HCT116 (cell line): Measurements from ENCODE around the gene TSPAN3. TPM values are rescaled to one million over a fixed set of nuclear protein-coding genes. Genes with fewer than 3 reads are reported as not detected.

ENCODE experiments used
- ATAC-seq: fragments of 200-7000 bp; cut with Tn5 transposase; 2 replicates; pipeline ENCODE4 v1.9.1; 2020; ENCODE audit warnings: mild to moderate bottlenecking, moderate library complexity
- BruUV-seq: library from RNA; stranded (reverse); fragments of 400-500 nt; replicated peaks from 2 replicates; lab custom pipeline; 2021; lab: Mats Ljungman, UMichigan
- CTCF ChIA-PET: fragments of 300-600 bp; sonication (Branson Sonifier 250); formaldehyde crosslinking; loops from one replicate; lab custom pipeline; 2021; ENCODE audit warnings: antibody characterized with exemption; lab: Charles Lee
- POLR2A ChIA-PET: fragments of 300-600, 350-600 bp; sonication (Branson Sonifier 250); formaldehyde crosslinking; loops from one replicate; lab custom pipeline; 2021; ENCODE audit warnings: antibody characterized with exemption; lab: Charles Lee
- RAD21 ChIA-PET, 2 experiments: fragments of 300-600 bp; sonication (Branson Sonifier 250); formaldehyde crosslinking; loops; one replicate each; lab custom pipeline; 2023; ENCODE audit warnings: low total read pairs in 2 of 2; ENCODE audit not compliant: uncharacterized antibody in 2 of 2, unreplicated experiment in 2 of 2, low non-redundant PET in 1 of 2; lab: Charles Lee
- DNase-seq: peaks from one replicate; pipeline ENCODE4 v3.0.0-alpha.2; 2010; ENCODE audit warnings: low read depth, low spot score
- H2AFZ ChIP-seq: fragments of 200-600 bp; shearing (Covaris generic), sonication (generic); 2 replicates; pipeline ENCODE4 v1.6.1; 2017; ENCODE audit warnings: low read depth, mixed run types, mixed read lengths, antibody characterized with exemption, low read length; ENCODE audit not compliant: poor library complexity, severe bottlenecking
- H3K27ac ChIP-seq: 2 replicates; pipeline ENCODE4 v1.5.1; 2012; ENCODE audit warnings: low read depth, low read length
- H3K27me3 ChIP-seq: fragments of 200-600 bp; sonication (generic); 2 replicates; pipeline ENCODE4 v1.6.1; 2016; ENCODE audit warnings: mixed run types, low read length, mixed read lengths; ENCODE audit not compliant: insufficient read depth
- H3K36me3 ChIP-seq, 2 experiments: fragments of 200-500 bp in 1 of 2; fragments of 200-600 bp in 1 of 2; sonication (Bioruptor generic) in 1 of 2; sonication (generic) in 1 of 2; 2 replicates each; pipeline versions ENCODE4 v1.5.1 to v1.6.1; 2014 to 2016; ENCODE audit warnings: low read length in 2 of 2, inconsistent platforms in 1 of 2, mixed read lengths in 1 of 2, mixed run types in 1 of 2; ENCODE audit not compliant: insufficient read depth in 2 of 2, control insufficient read depth in 1 of 2
- H3K4me1 ChIP-seq, 2 experiments: fragments of 200-600 bp in 1 of 2; sonication (generic) in 1 of 2; 2 replicates each; pipeline versions ENCODE4 v1.5.1 to v1.6.1; 2012 to 2017; ENCODE audit warnings: low read length in 2 of 2, inconsistent platforms in 1 of 2, mild to moderate bottlenecking in 1 of 2, mixed read lengths in 1 of 2, mixed run types in 1 of 2, moderate library complexity in 1 of 2; ENCODE audit not compliant: insufficient read depth in 2 of 2, control insufficient read depth in 1 of 2
- H3K4me2 ChIP-seq: fragments of 200-600 bp; sonication (generic); 2 replicates; pipeline ENCODE4 v1.6.1; 2017; ENCODE audit warnings: mixed run types, low read length, mixed read lengths
- H3K4me3 ChIP-seq, 2 experiments: fragments of 200-600 bp in 1 of 2; sonication (generic) in 1 of 2; replicated peaks in 1 of 2; 2 replicates each; pipeline ENCODE4 v1.5.1; 2011 to 2016; ENCODE audit warnings: low read length in 2 of 2, control low read depth in 1 of 2, low read depth in 1 of 2, mild to moderate bottlenecking in 1 of 2, mixed read lengths in 1 of 2, mixed run types in 1 of 2
- H3K79me2 ChIP-seq: fragments of 200-600 bp; sonication (generic); 2 replicates; pipeline ENCODE4 v1.6.1; 2017; ENCODE audit warnings: mild to moderate bottlenecking, mixed run types, low read length, moderate library complexity, mixed read lengths; ENCODE audit not compliant: insufficient read depth
- H3K9ac ChIP-seq: fragments of 200-600 bp; sonication (generic); 2 replicates; pipeline ENCODE4 v1.6.1; 2016; ENCODE audit warnings: low read length, mixed read lengths
- H3K9me2 ChIP-seq: fragments of 200-600 bp; sonication (generic), shearing (Covaris generic); 2 replicates; pipeline ENCODE4 v1.6.1; 2017; ENCODE audit warnings: mixed run types, mild to moderate bottlenecking, moderate library complexity; ENCODE audit not compliant: insufficient read depth
- H3K9me3 ChIP-seq, 2 experiments: fragments of 200-500 bp in 1 of 2; fragments of 200-600 bp in 1 of 2; sonication (Bioruptor generic) in 1 of 2; sonication (generic) in 1 of 2; 2 replicates each; pipeline ENCODE4 v1.6.1; 2014 to 2017; ENCODE audit warnings: low read length in 2 of 2, mixed read lengths in 2 of 2, inconsistent platforms in 1 of 2, low read depth in 1 of 2, mild to moderate bottlenecking in 1 of 2, mixed run types in 1 of 2, moderate library complexity in 1 of 2; ENCODE audit not compliant: control insufficient read depth in 1 of 2, insufficient read depth in 1 of 2
- H4K20me1 ChIP-seq: fragments of 200-600 bp; sonication (generic), shearing (Covaris generic); 2 replicates; pipeline ENCODE4 v1.6.1; 2017; ENCODE audit warnings: mixed run types, mild to moderate bottlenecking, moderate library complexity; ENCODE audit not compliant: insufficient read depth
- CBX3 ChIP-seq: IDR thresholded peaks from 2 replicates; pipeline ENCODE4 v1.6.1; 2012; ENCODE audit warnings: low read depth
- CEBPB ChIP-seq: IDR thresholded peaks from 2 replicates; pipeline ENCODE4 v1.6.1; 2012; ENCODE audit warnings: low read depth
- EGR1 ChIP-seq: IDR thresholded peaks from 2 replicates; pipeline ENCODE4 v1.6.1; 2012; ENCODE audit warnings: low read depth
- ELF1 ChIP-seq: IDR thresholded peaks from 2 replicates; pipeline ENCODE4 v1.6.1; 2012; ENCODE audit warnings: low read depth, borderline replicate concordance
- EZH2 ChIP-seq: fragments of 200-600 bp; sonication (generic); IDR thresholded peaks from 2 replicates; pipeline ENCODE4 v1.6.1; 2017; ENCODE audit warnings: antibody characterized with exemption, mixed run types
- FOSL1 ChIP-seq: IDR thresholded peaks from 2 replicates; pipeline ENCODE4 v1.6.1; 2012; ENCODE audit warnings: low read depth
- JUND ChIP-seq: IDR thresholded peaks from 2 replicates; pipeline ENCODE4 v1.6.1; 2012
- MAX ChIP-seq: IDR thresholded peaks from 2 replicates; pipeline ENCODE4 v1.6.1; 2012
- POLR2AphosphoS5 ChIP-seq: IDR thresholded peaks from 2 replicates; pipeline ENCODE4 v1.6.1; 2011; ENCODE audit warnings: mild to moderate bottlenecking, low read depth, low read length, moderate library complexity
- REST ChIP-seq: IDR thresholded peaks from 2 replicates; pipeline ENCODE4 v1.6.1; 2012; ENCODE audit warnings: low read depth
- SIN3A ChIP-seq: IDR thresholded peaks from 2 replicates; pipeline ENCODE4 v1.6.1; 2012; ENCODE audit warnings: low read depth
- SRF ChIP-seq: IDR thresholded peaks from 2 replicates; pipeline ENCODE4 v1.6.1; 2012; ENCODE audit warnings: low read depth
- TCF7L2 ChIP-seq: IDR thresholded peaks from 2 replicates; pipeline ENCODE4 v1.7.0; 2011; ENCODE audit warnings: borderline replicate concordance, inconsistent platforms; ENCODE audit not compliant: insufficient read depth, insufficient read length; ENCODE audit errors: extremely low read depth
- YY1 ChIP-seq: IDR thresholded peaks from 2 replicates; pipeline ENCODE4 v1.6.1; 2011; ENCODE audit warnings: low read length, low read depth, moderate library complexity, mild to moderate bottlenecking; ENCODE audit not compliant: insufficient replicate concordance; ENCODE audit errors: extremely low read depth
- ZNF274 ChIP-seq: fragments of 200-500 bp; sonication (Bioruptor generic); IDR thresholded peaks from 2 replicates; pipeline ENCODE4 v1.6.1; 2014; ENCODE audit warnings: mild to moderate bottlenecking, low read depth, low read length, inconsistent platforms
- intact Hi-C: fragments of 100-400 bp; cut with micrococcal nuclease; formaldehyde crosslinking; loops from 2 replicates; pipeline ENCODE4 v1.10.0; 2022
- total RNA-seq: library from RNA; stranded (reverse); gene quantifications from one replicate; pipeline ENCODE4 v1.2.1, GENCODE V29; 2021; ENCODE audit not compliant: unreplicated experiment

Gene TSPAN3
- total RNA-seq, 1 experiment from 2014 or later, result 140 TPM

DNA sequence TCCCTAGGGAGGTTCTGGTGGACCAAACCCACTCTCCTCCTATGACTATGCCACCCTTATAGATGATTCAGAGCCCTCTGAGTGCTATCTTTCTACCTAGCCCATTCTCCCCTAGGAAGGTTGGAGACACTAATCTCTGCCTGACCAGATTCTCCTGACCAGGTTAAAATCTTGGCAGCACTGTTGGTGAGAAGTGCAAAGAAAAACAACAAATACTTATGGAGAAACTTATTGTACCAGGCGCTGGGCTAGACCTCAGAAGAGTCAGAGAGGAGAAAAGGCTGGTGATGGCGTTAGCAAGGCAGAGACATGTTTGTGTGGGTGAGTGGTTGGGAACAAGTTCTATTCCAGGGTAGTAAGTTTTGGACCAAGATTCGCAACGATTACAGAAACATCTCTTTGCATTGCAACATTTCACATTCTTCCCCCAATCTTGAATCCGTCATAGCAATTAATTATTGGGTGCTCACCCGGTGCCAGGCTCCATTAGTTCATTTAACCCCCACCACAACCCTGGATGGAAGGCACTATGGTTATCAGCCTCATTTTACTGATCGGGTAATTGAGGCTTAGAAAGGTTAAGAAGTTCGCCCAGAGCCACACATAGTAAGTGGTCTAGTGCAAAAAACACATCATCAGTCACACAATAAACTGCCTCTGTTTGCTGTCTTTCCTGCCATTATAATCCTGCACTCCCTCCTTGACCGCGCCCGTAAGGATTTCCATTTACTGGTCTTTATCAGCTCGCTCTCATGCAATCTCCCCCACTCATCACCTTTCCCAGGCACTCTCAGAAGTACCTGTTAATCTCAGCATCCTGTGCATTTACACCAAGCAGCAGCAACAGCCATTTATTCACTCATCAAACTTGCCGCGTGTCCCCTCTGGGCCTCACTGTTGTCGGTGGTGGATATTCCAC is 655 bp upstream of the TSPAN3 start:
- Histone ChIP-seq H3K9me2 (no peaks in the 10 kb centered on the region), H3K4me2 (peak overlapping the region; percentile 72)
- TF ChIP-seq JUND, result no peak
- no peak for TF ChIP-seq YY1
- TF ChIP-seq POLR2AphosphoS5, result no peak
- TF ChIP-seq FOSL1, result no peak
- no peak for TF ChIP-seq EZH2
- TF ChIP-seq MAX, result no peak
- TF ChIP-seq, all 23 proteins: peak for 0
- intact Hi-C loops, result no loop called here
- H3K36me3 ChIP-seq, result no peaks in the 10 kb centered on the region
- peaks cover 4 to 15% of the 10 kb centered on the region in 2 experiments; a peak in 3 of 4 replicates for H3K4me1 ChIP-seq
- H3K9ac ChIP-seq, result peak overlapping the region; percentile 90
- H3K27ac ChIP-seq, result peak overlapping the region; percentile 80; the same call in 1 of the 2 replicates
- ChIA-PET RAD21 (no interaction called here), CTCF (interaction anchor here (1.0 kb wide), 1 partner anchor 472 kb away, joined by 6 read pairs; no protein-coding TSS in a partner anchor), POLR2A (interaction anchor here (0.6 to 1.0 kb wide), 2 partner anchors 11 to 22 kb away, joined by 3 to 4 read pairs; no protein-coding TSS in a partner anchor)
- no TSS peak for BruUV-seq
- no peaks in the 10 kb centered on the region for H3K9me3 ChIP-seq
- H3K79me2 ChIP-seq, result peaks cover 39% of the 10 kb centered on the region
- H4K20me1 ChIP-seq, result no peaks in the 10 kb centered on the region; the same call in 1 of the 2 replicates
- no peak for ATAC-seq
- no peaks in the 10 kb centered on the region for H3K27me3 ChIP-seq
- DNase-seq, result no peak
- H2AFZ ChIP-seq, result peak overlapping the region; percentile 96
- peak overlapping the region; percentile 71 to 80 for H3K4me3 ChIP-seq

- no peak for TF ChIP-seq YY1
- no peak for TF ChIP-seq POLR2AphosphoS5
- no peak for TF ChIP-seq CBX3
- TF ChIP-seq TCF7L2, result no peak
- TF ChIP-seq REST, result no peak
- no peak for TF ChIP-seq SIN3A
- TF ChIP-seq FOSL1, result no peak
- TF ChIP-seq SRF, result no peak
- no peak for TF ChIP-seq EGR1
- no peak for TF ChIP-seq EZH2
- no peak for TF ChIP-seq ELF1
- TF ChIP-seq ZNF274, result no peak
- no peak for TF ChIP-seq MAX
- TF ChIP-seq CEBPB, result no peak
- Histone ChIP-seq H2AFZ (no peak overlapping the region), H3K4me3 (peak overlapping the region; percentile 71 to 80), H4K20me1 (no peaks in the 10 kb centered on the region; the same call in 1 of the 2 replicates), H3K4me1 (peaks cover 5 to 17% of the 10 kb centered on the region in 2 experiments; a peak in 3 of 4 replicates), H3K9me3 (no peaks in the 10 kb centered on the region), H3K9me2 (no peaks in the 10 kb centered on the region), H3K79me2 (peaks cover 52% of the 10 kb centered on the region), H3K27ac (peak overlapping the region; percentile 80), H3K27me3 (no peaks in the 10 kb centered on the region), H3K9ac (peak overlapping the region; percentile 90), H3K4me2 (peak overlapping the region; percentile 72), H3K36me3 (no peaks in the 10 kb centered on the region)
- intact Hi-C loops, result no loop called here
- ATAC-seq (no peak), DNase-seq (no peak)
- ChIA-PET CTCF (no interaction called here), POLR2A (no interaction called here), RAD21 (no interaction called here)
- no TSS peak for BruUV-seq
Observed at GRCh38 chr15:77070180-77070494, 772 bp downstream of the TSPAN3 start.
